Breast epithelium (tissue), 3 donors: Measurements from ENCODE around the gene CLEC17A.
"Not testable (repeated sequence)": the region's sequence is repeated elsewhere in the genome, so short reads cannot be mapped to it uniquely, and the experiment has no call there.

Experiments
- POLR2A ChIP-seq: fragments of 450-650 bp; IDR thresholded peaks from one replicate; pipeline ENCODE4 v1.6.1; 2016; ENCODE audit warnings: antibody characterized with exemption, mild to moderate bottlenecking, moderate library complexity
- POLR2AphosphoS5 ChIP-seq, 3 donors: sonication (generic); formaldehyde crosslinking; IDR thresholded peaks; one replicate each; pipeline ENCODE4 v1.6.1; 2017; ENCODE audit warnings: antibody characterized with exemption in 3 of 3
- TF ChIP-seq, protein P1 (sequence below), 3 donors: fragments of 450-650 bp; IDR thresholded peaks; one replicate each; pipeline ENCODE4 v1.5.1; 2016 to 2017; ENCODE audit warnings: antibody characterized with exemption in 3 of 3, mild to moderate bottlenecking in 3 of 3, moderate library complexity in 3 of 3

DNA sequence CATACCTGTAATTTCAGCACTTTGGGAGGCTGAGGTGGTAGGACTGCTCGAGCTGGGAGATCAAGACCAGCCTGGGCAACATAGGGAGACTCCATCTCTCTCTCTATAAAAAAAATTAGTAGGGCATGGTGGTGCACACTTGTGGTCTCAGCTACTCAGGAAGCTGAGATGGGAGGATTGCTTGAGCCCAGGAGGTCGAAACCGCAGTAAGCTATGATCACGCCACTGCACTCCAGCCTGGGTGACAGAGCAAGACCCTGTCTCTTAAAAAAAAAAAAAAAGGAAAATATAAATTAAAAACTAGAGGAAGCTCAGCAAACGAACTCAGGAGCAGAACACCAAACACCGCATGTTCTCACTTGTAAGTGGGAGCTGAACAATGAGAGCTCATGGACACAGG, 41.6 kb downstream of the CLEC17A start:
- TF ChIP-seq, protein P1, sequence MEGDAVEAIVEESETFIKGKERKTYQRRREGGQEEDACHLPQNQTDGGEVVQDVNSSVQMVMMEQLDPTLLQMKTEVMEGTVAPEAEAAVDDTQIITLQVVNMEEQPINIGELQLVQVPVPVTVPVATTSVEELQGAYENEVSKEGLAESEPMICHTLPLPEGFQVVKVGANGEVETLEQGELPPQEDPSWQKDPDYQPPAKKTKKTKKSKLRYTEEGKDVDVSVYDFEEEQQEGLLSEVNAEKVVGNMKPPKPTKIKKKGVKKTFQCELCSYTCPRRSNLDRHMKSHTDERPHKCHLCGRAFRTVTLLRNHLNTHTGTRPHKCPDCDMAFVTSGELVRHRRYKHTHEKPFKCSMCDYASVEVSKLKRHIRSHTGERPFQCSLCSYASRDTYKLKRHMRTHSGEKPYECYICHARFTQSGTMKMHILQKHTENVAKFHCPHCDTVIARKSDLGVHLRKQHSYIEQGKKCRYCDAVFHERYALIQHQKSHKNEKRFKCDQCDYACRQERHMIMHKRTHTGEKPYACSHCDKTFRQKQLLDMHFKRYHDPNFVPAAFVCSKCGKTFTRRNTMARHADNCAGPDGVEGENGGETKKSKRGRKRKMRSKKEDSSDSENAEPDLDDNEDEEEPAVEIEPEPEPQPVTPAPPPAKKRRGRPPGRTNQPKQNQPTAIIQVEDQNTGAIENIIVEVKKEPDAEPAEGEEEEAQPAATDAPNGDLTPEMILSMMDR (IDR thresholded peaks at IDR 0.05) = not testable (repeated sequence)
- not testable (repeated sequence) for TF ChIP-seq POLR2A; POLR2AphosphoS5 (IDR thresholded peaks at IDR 0.05)
